H1 (cell line): ENCODE measurements around the gene GPD1L. TPM values are rescaled to one million over a fixed set of nuclear protein-coding genes. Genes with fewer than 3 reads are reported as not detected.

Experiments
- CTCF ChIA-PET: fragments of 300-600 bp; sonication (Branson Sonifier 250); formaldehyde crosslinking; loops from one replicate; lab custom pipeline; 2021; ENCODE audit not compliant: partially characterized antibody; lab: Charles Lee
- POLR2A ChIA-PET: fragments of 300-600 bp; sonication (Branson Sonifier 250); formaldehyde crosslinking; loops from one replicate; lab custom pipeline; 2021; ENCODE audit warnings: inconsistent platforms; ENCODE audit not compliant: partially characterized antibody; lab: Charles Lee
- DNase-seq, 2 experiments: peaks; one replicate each; pipeline versions ENCODE4 v3.0.0 to v3.0.0-alpha.2; 2010 to 2022; ENCODE audit warnings: low spot score in 2 of 2, low read depth in 1 of 2, mixed read lengths in 1 of 2
- FAIRE-seq: peaks from 2 replicates; lab custom pipeline; 2011; peaks lifted over from hg19 to GRCh38; lab: Jason Lieb, UNC
- H2AFZ ChIP-seq: 2 replicates; pipeline ENCODE4 v1.8.1; 2012; ENCODE audit warnings: low read length, inconsistent platforms
- H2AK5ac ChIP-seq: 2 replicates; pipeline ENCODE4 v1.6.1; 2013; ENCODE audit warnings: low read depth, low read length
- H2BK120ac ChIP-seq: replicated peaks from 2 replicates; pipeline ENCODE3; 2013; ENCODE audit warnings: low read depth, low read length, inconsistent platforms
- H2BK12ac ChIP-seq: 2 replicates; pipeline ENCODE4 v1.6.1; 2013; ENCODE audit warnings: low read depth, low read length
- H2BK15ac ChIP-seq: 2 replicates; pipeline ENCODE4 v1.6.1; 2013; ENCODE audit warnings: low read length
- H2BK20ac ChIP-seq: 2 replicates; pipeline ENCODE4 v1.6.1; 2013; ENCODE audit warnings: low read length
- H2BK5ac ChIP-seq: 2 replicates; pipeline ENCODE4 v1.6.1; 2013; ENCODE audit warnings: low read depth, low read length
- H3K14ac ChIP-seq: 2 replicates; pipeline ENCODE4 v1.6.1; 2013; ENCODE audit warnings: inconsistent platforms; ENCODE audit not compliant: insufficient read length
- H3K18ac ChIP-seq: 2 replicates; pipeline ENCODE4 v1.6.1; 2013; ENCODE audit warnings: low read length; ENCODE audit errors: extremely low read depth
- H3K23ac ChIP-seq: 2 replicates; pipeline ENCODE4 v1.6.1; 2013; ENCODE audit warnings: inconsistent platforms; ENCODE audit not compliant: insufficient read length
- H3K23me2 ChIP-seq: 2 replicates; pipeline ENCODE4 v1.6.1; 2013; ENCODE audit warnings: low read depth, low read length
- H3K27ac ChIP-seq: 2 replicates; pipeline ENCODE4 v1.6.1; 2011; ENCODE audit warnings: low read depth, low read length, inconsistent platforms
- H3K27me3 ChIP-seq, 4 experiments: replicated peaks in 1 of 4; 1 replicate in 1 of 4; 2 replicates in 3 of 4; pipeline versions ENCODE4 v1.6.1 to v1.8.1; 2011 to 2013; ENCODE audit warnings: low read length in 3 of 4, mild to moderate bottlenecking in 3 of 4, inconsistent platforms in 2 of 4, mixed read lengths in 2 of 4, moderate library complexity in 1 of 4; ENCODE audit not compliant: control insufficient read depth in 3 of 4, insufficient read depth in 3 of 4; ENCODE audit errors: extremely low read depth in 1 of 4
- H3K36me3 ChIP-seq, 4 experiments: 2 replicates each; pipeline versions ENCODE4 v1.6.1 to v1.8.1; 2011 to 2013; ENCODE audit warnings: mild to moderate bottlenecking in 4 of 4, low read length in 3 of 4, moderate library complexity in 2 of 4, control low read depth in 1 of 4, inconsistent platforms in 1 of 4; ENCODE audit not compliant: insufficient read depth in 4 of 4, control insufficient read depth in 2 of 4
- H3K4ac ChIP-seq: replicated peaks from 2 replicates; pipeline ENCODE3; 2013; ENCODE audit warnings: low read length, low read depth, mixed read lengths, inconsistent platforms; ENCODE audit not compliant: insufficient read length
- H3K4me1 ChIP-seq, 4 experiments: replicated peaks in 1 of 4; 1 replicate in 1 of 4; 2 replicates in 3 of 4; pipeline versions ENCODE4 v1.6.1 to v1.8.1; 2011 to 2013; ENCODE audit warnings: low read length in 3 of 4, inconsistent platforms in 2 of 4, mixed read lengths in 1 of 4; ENCODE audit not compliant: insufficient read depth in 4 of 4, control insufficient read depth in 3 of 4
- H3K4me2 ChIP-seq, 2 experiments: 2 replicates each; pipeline versions ENCODE4 v1.6.1 to v1.8.1; 2011 to 2013; ENCODE audit warnings: low read depth in 2 of 2, low read length in 2 of 2, control low read depth in 1 of 2, inconsistent platforms in 1 of 2, mild to moderate bottlenecking in 1 of 2; ENCODE audit not compliant: insufficient read depth in 1 of 2
- H3K4me3 ChIP-seq, 4 experiments: fragments of 200-600, 300-600 bp in 1 of 4; sonication (generic), shearing (Covaris generic), sonication (Bioruptor Twin) in 1 of 4; 2 replicates each; pipeline versions ENCODE4 v1.5.1 to v1.8.1; 2011 to 2016; ENCODE audit warnings: low read length in 4 of 4, low read depth in 3 of 4, control low read depth in 2 of 4, inconsistent platforms in 2 of 4, mild to moderate bottlenecking in 2 of 4, mixed read lengths in 1 of 4, moderate library complexity in 1 of 4; ENCODE audit not compliant: insufficient read depth in 2 of 4; ENCODE audit errors: extremely low read depth in 1 of 4
- H3K56ac ChIP-seq: replicated peaks from 2 replicates; pipeline ENCODE3; 2013; ENCODE audit warnings: low read depth, mild to moderate bottlenecking, mixed read lengths, low read length, inconsistent platforms; ENCODE audit not compliant: insufficient read length
- H3K79me1 ChIP-seq: 2 replicates; pipeline ENCODE4 v1.6.1; 2013; ENCODE audit warnings: low read depth, low read length, control low read depth
- H3K79me2 ChIP-seq, 2 experiments: 2 replicates each; pipeline versions ENCODE4 v1.6.1 to v1.8.1; 2012 to 2013; ENCODE audit warnings: low read length in 2 of 2, mild to moderate bottlenecking in 2 of 2, inconsistent platforms in 1 of 2; ENCODE audit not compliant: insufficient read depth in 2 of 2, control insufficient read depth in 1 of 2
- H3K9ac ChIP-seq, 4 experiments: replicated peaks in 1 of 4; 1 replicate in 1 of 4; 2 replicates in 3 of 4; pipeline versions ENCODE4 v1.6.1 to v1.8.1; 2011 to 2013; ENCODE audit warnings: low read depth in 3 of 4, low read length in 3 of 4, control low read depth in 2 of 4, mild to moderate bottlenecking in 2 of 4, moderate library complexity in 2 of 4, inconsistent platforms in 1 of 4; ENCODE audit errors: extremely low read depth in 1 of 4
- H3K9me3 ChIP-seq, 2 experiments: 2 replicates each; pipeline versions ENCODE4 v1.6.1 to v1.8.1; 2012 to 2013; ENCODE audit warnings: mild to moderate bottlenecking in 2 of 2, moderate library complexity in 2 of 2, control low read depth in 1 of 2, inconsistent platforms in 1 of 2, low read depth in 1 of 2, low read length in 1 of 2, mixed read lengths in 1 of 2; ENCODE audit not compliant: insufficient read depth in 2 of 2
- H4K20me1 ChIP-seq, 2 experiments: replicated peaks in 1 of 2; 2 replicates each; pipeline versions ENCODE3 to v1.8.1; 2011 to 2013; ENCODE audit warnings: inconsistent platforms in 2 of 2, low read length in 2 of 2, mild to moderate bottlenecking in 1 of 2; ENCODE audit not compliant: insufficient read depth in 2 of 2, control insufficient read depth in 1 of 2
- H4K5ac ChIP-seq: 2 replicates; pipeline ENCODE4 v1.6.1; 2013; ENCODE audit warnings: low read length, low read depth, mixed read lengths, inconsistent platforms; ENCODE audit not compliant: insufficient read length
- H4K8ac ChIP-seq: 2 replicates; pipeline ENCODE4 v1.8.0; 2013; ENCODE audit warnings: mild to moderate bottlenecking, moderate library complexity, low read length, inconsistent platforms; ENCODE audit not compliant: insufficient read depth; ENCODE audit errors: extremely low read depth
- H4K91ac ChIP-seq: replicated peaks from 2 replicates; pipeline ENCODE3; 2013; ENCODE audit warnings: low read length, mixed read lengths, inconsistent platforms; ENCODE audit not compliant: insufficient read length
- BCL11A ChIP-seq, 2 experiments: IDR thresholded peaks; one replicate each; pipeline ENCODE4 v1.6.1; 2011; ENCODE audit warnings: low read depth in 2 of 2, low read length in 2 of 2, mild to moderate bottlenecking in 2 of 2
- CBX8 ChIP-seq: fragments of 300-800, 300-1000 bp; sonication (generic); IDR thresholded peaks from 2 replicates; pipeline ENCODE4 v1.7.1; 2016; ENCODE audit warnings: low read depth, low read length, borderline replicate concordance
- CTBP2 ChIP-seq: IDR thresholded peaks from 2 replicates; pipeline ENCODE4 v1.7.0; 2011; ENCODE audit warnings: borderline replicate concordance, mild to moderate bottlenecking, moderate library complexity, mixed read lengths, low read length; ENCODE audit not compliant: insufficient read depth, insufficient read length
- EZH2 ChIP-seq: fragments of 200-600 bp; sonication (generic); IDR thresholded peaks from 2 replicates; pipeline ENCODE4 v1.7.1; 2012; ENCODE audit warnings: low read depth, mild to moderate bottlenecking, moderate library complexity, low read length, inconsistent platforms; ENCODE audit not compliant: severe bottlenecking
- GTF2F1 ChIP-seq: IDR thresholded peaks from 2 replicates; pipeline ENCODE4 v1.6.1; 2012; ENCODE audit warnings: low read depth, low read length, improper control_type of control experiment, borderline replicate concordance
- POLR2A ChIP-seq, 2 experiments: IDR thresholded peaks; 1 replicate in 1 of 2; 2 replicates in 1 of 2; pipeline ENCODE4 v1.6.1; 2011; ENCODE audit warnings: low read depth in 2 of 2, low read length in 2 of 2, mild to moderate bottlenecking in 2 of 2; ENCODE audit errors: control extremely low read depth in 1 of 2
- RAD21 ChIP-seq, 2 experiments: IDR thresholded peaks in 1 of 2; conservative IDR thresholded peaks in 1 of 2; 2 replicates each; pipeline ENCODE4 v1.6.1; 2011; ENCODE audit warnings: low read depth in 2 of 2, low read length in 2 of 2, improper control_type of control experiment in 1 of 2, inconsistent platforms in 1 of 2, mild to moderate bottlenecking in 1 of 2, moderate library complexity in 1 of 2
- RXRA ChIP-seq: IDR thresholded peaks from 2 replicates; pipeline ENCODE4 v1.6.1; 2011; ENCODE audit warnings: low read depth, mild to moderate bottlenecking, low read length, moderate library complexity; ENCODE audit not compliant: insufficient read depth
- SP4 ChIP-seq: IDR thresholded peaks from 2 replicates; pipeline ENCODE4 v1.6.1; 2012; ENCODE audit warnings: low read length, inconsistent platforms
- SRF ChIP-seq: IDR thresholded peaks from 2 replicates; pipeline ENCODE4 v1.6.1; 2011; ENCODE audit warnings: mild to moderate bottlenecking, low read depth, low read length, moderate library complexity
- SUZ12 ChIP-seq: fragments of 200-600 bp; sonication (generic); IDR thresholded peaks from 2 replicates; pipeline ENCODE4 v1.6.1; 2012; ENCODE audit warnings: mild to moderate bottlenecking, inconsistent platforms, low read length, moderate library complexity, mixed read lengths
- TAF7 ChIP-seq: optimal IDR thresholded peaks from 2 replicates; pipeline ENCODE3; 2011; ENCODE audit warnings: low read depth, mild to moderate bottlenecking, inconsistent platforms, low read length, moderate library complexity, borderline replicate concordance
- YY1 ChIP-seq: IDR thresholded peaks from 2 replicates; pipeline ENCODE4 v1.6.1; 2011; ENCODE audit warnings: low read depth, mild to moderate bottlenecking, low read length
- WGBS, 2 experiments: shearing (Covaris generic) in 1 of 2; methylation state at CpG; one replicate each; pipeline versions ENCODE4 v1.1.6 to v1.1.7; 2013 to 2015; ENCODE audit warnings: low lambda C conversion rate in 2 of 2, mixed read lengths in 2 of 2, inconsistent platforms in 1 of 2, low coverage in 1 of 2, missing lambda C conversion rate in 1 of 2; ENCODE audit not compliant: insufficient replicate concordance in 2 of 2, insufficient coverage in 1 of 2, insufficient read length in 1 of 2; ENCODE audit errors: extremely low coverage in 1 of 2, missing lambda C conversion rate in 1 of 2; 5-methylcytosine and 5-hydroxymethylcytosine counted together
- polyA plus RNA-seq, 7 experiments: library from polyadenylated mRNA; depleted of rRNA in 3 of 7; stranded (reverse) in 5 of 7; unstranded in 2 of 7; fragments of >200 nt in 5 of 7; fragments of 200-250 nt in 2 of 7; gene quantifications; 1 replicate in 5 of 7; 2 replicates in 1 of 7; 4 replicates in 1 of 7; pipeline versions ENCODE4 v1.2.1 to v1.2.3, GENCODE V29; 2011 to 2013; ENCODE audit warnings: missing spikeins in 2 of 7, mixed read lengths in 2 of 7
- total RNA-seq: library from RNA; stranded (reverse); fragmentation: NEBNext Ultra II Directional; extraction: Animal tissue kit (Norgen Biotek cat#: 25700); gene quantifications from 2 replicates; pipeline ENCODE4 v1.2.1, GENCODE V29; 2021

GPD1L gene
- total and polyA plus RNA-seq, 2 of the 8 experiments (the other 6 are each of a cell fraction or from before 2014, with no cell fraction given): 2.4 to 8.4 TPM

- H3K18ac ChIP-seq: no peak overlapping the region
- no peak overlapping the region for H2AFZ ChIP-seq
- H3K27ac ChIP-seq: no peak overlapping the region
- FAIRE-seq (no peak), DNase-seq (no peak)
- H3K4me3 ChIP-seq: no peak overlapping the region
- no peak overlapping the region for H2BK120ac ChIP-seq
- H2BK20ac ChIP-seq: no peak overlapping the region
- no peak overlapping the region for H2BK15ac ChIP-seq
- H3K27me3 ChIP-seq: no peaks in the 10 kb centered on the region
- no peak overlapping the region for H3K4ac ChIP-seq
- H3K9me3 ChIP-seq: no peaks in the 10 kb centered on the region
- H3K4me2 ChIP-seq: no peak overlapping the region
- H3K4me1 ChIP-seq: peaks cover 0 to 3% (median 1%) of the 10 kb centered on the region in 4 experiments; a peak in 1 of 7 replicates
- no peaks in the 10 kb centered on the region for H3K79me1 ChIP-seq
- H4K20me1 ChIP-seq: peaks cover 0 to 2% of the 10 kb centered on the region in 2 experiments
- no peaks in the 10 kb centered on the region for H3K36me3 ChIP-seq
- H3K23ac ChIP-seq: no peak overlapping the region
- no peak overlapping the region for H4K91ac ChIP-seq
- no peak overlapping the region for H4K5ac ChIP-seq
- no peaks in the 10 kb centered on the region for H3K79me2 ChIP-seq
- no peak overlapping the region for H2BK5ac ChIP-seq
- 98% methylated on average over 2 of the region's 2 CpGs; no CpG with 5 or more reads in 1 of the 2 experiments for WGBS, 2 experiments
- no peaks in the 10 kb centered on the region; the same call in 1 of the 2 replicates for H3K23me2 ChIP-seq
- no peak overlapping the region for H3K14ac ChIP-seq
- no peak overlapping the region for H3K56ac ChIP-seq
- no peak overlapping the region for H4K8ac ChIP-seq
- H2BK12ac ChIP-seq: no peak overlapping the region
- ChIA-PET POLR2A (interaction anchor here (1.2 kb wide), 1 partner anchor 9 kb away, joined by 4 read pairs; no protein-coding TSS in a partner anchor), CTCF (interaction anchor here (1.6 kb wide), 1 partner anchor 29 kb away, joined by 6 read pairs; no protein-coding TSS in a partner anchor)
- H2AK5ac ChIP-seq: no peak overlapping the region
- H3K9ac ChIP-seq: no peak overlapping the region
- TF ChIP-seq CTBP2: no peak
- no peak for TF ChIP-seq TAF7
- TF ChIP-seq SP4: no peak
- TF ChIP-seq SUZ12: no peak
- no peak for TF ChIP-seq BCL11A (IDR thresholded peaks at IDR 0.05; ENCODE audit: low read depth in 2 of 2, low read length in 2 of 2)
- TF ChIP-seq GTF2F1: no peak
- TF ChIP-seq YY1: no peak
- no peak for TF ChIP-seq SRF
- no peak for TF ChIP-seq POLR2A (IDR thresholded peaks at IDR 0.05; ENCODE audit: control extremely low read depth in 1 of 2, low read depth in 2 of 2, low read length in 2 of 2)
- TF ChIP-seq EZH2: no peak
- no peak for TF ChIP-seq RAD21 (IDR thresholded peaks at IDR 0.05 in 1 of 2, conservative IDR thresholded peaks at IDR 0.05 in 1 of 2; ENCODE audit: low read depth in 2 of 2, low read length in 2 of 2)
- TF ChIP-seq RXRA: no peak
- no peak for TF ChIP-seq CBX8
These were observed 18.6 kb downstream of the GPD1L start for GRCh38 chr3:32125012-32125411.
